ENCODE measurements around the gene SAMD4B. TPM values are rescaled to one million over a fixed set of nuclear protein-coding genes. Genes with fewer than 3 reads are reported as not detected.

The SAMD4B gene
- total RNA-seq, 1 experiment from 2014 or later: 135 TPM

DNA sequence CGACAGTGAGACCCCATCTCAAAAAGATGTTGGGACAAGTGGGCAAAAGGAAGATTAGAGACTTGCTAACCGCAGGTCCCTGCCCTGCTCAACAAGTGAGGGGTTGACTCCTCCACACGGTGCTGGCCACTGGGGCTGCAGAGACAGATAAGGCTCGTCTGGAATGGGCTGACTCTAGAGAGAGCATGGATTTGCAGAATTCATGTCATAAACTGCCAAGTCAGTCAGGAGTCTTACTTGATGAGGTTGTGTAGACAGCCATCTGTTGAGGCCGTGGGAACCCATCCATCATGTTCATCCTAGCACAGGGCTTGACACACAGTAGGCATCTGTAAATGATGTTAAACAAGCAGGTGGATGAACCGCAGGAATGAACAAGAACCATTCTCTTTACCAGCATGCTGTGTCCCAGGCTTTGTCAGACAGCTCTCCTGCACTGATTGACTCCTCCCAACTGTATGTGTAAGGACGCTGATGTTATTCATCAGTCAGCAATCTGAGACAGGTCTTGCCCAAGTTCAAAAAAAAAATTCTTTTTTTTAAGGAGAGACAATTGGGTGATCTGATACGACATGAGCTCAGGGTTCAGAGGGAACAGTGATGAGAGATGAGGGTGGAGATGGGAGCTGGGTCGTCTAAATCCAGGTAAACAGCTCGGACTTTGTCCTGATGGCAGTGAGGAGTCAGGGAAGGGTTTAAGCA, 39.8 kb downstream of the SAMD4B start:
- Mint-ChIP-seq H3K27ac (no peak overlapping the region), H3K4me3 (no peak overlapping the region), H3K4me1 (peaks cover 2 to 4% of the 10 kb centered on the region in 2 experiments; a peak in 2 of 4 replicates), H3K36me3 (ENCODE audit: insufficient read depth in 1 of 3, low read depth in 3 of 3) (peaks cover 51 to 93% (median 91%) of the 10 kb centered on the region in 3 experiments; a peak in 6 of 7 replicates), H3K9me3 (no peaks in the 10 kb centered on the region), H3K27me3 (ENCODE audit: low read depth) (no peaks in the 10 kb centered on the region)
- no peaks in the 10 kb centered on the region for H3K79me1 ChIP-seq (ENCODE audit: insufficient read depth, low read depth, low read length, poor library complexity, severe bottlenecking)
- H4K8ac ChIP-seq (replicated peaks; ENCODE audit: insufficient read length, low read depth, low read length): no peak overlapping the region
- no peak overlapping the region for H3K23ac ChIP-seq (ENCODE audit: insufficient read length, low read depth, low read length)
- no peaks in the 10 kb centered on the region for H3K79me2 ChIP-seq (ENCODE audit: insufficient read depth, low read length)
- H2BK5ac ChIP-seq (ENCODE audit: insufficient read length, low read length): no peak overlapping the region
- no peak overlapping the region for H2BK20ac ChIP-seq (ENCODE audit: low read depth, low read length, poor library complexity, severe bottlenecking)
- peaks cover 2% of the 10 kb centered on the region for H4K20me1 ChIP-seq (ENCODE audit: control insufficient read depth, insufficient read depth, insufficient read length)
- no peak overlapping the region for H3K56ac ChIP-seq (ENCODE audit: insufficient read length, low read depth, low read length)
- H2BK120ac ChIP-seq (ENCODE audit: low read depth, low read length, poor library complexity, severe bottlenecking): no peak overlapping the region
- no peak overlapping the region for H3K4ac ChIP-seq (ENCODE audit: low read depth, low read length)
- H3T11ph ChIP-seq (ENCODE audit: low read length): no peak overlapping the region
- H3K27ac ChIP-seq (ENCODE audit: insufficient read length, low read depth, low read length): no peak overlapping the region
- DNase-seq: no peak
- no peak overlapping the region for H2BK12ac ChIP-seq (ENCODE audit: insufficient read length, low read depth, low read length)
- H2AK5ac ChIP-seq (ENCODE audit: insufficient read length, low read length): no peak overlapping the region
- WGBS (ENCODE audit: extremely low coverage, insufficient read length, low lambda C conversion rate): no CpG with 5 or more reads among the region's 10 CpGs
- H2AFZ ChIP-seq (ENCODE audit: low read length): no peak overlapping the region
- H4K91ac ChIP-seq (ENCODE audit: insufficient read length, low read depth, low read length): no peak overlapping the region
- no peak overlapping the region for H3K14ac ChIP-seq (ENCODE audit: insufficient read depth, low read length)
- H2BK15ac ChIP-seq (ENCODE audit: low read depth, low read length): no peak overlapping the region
- no peak overlapping the region for H3K4me2 ChIP-seq (ENCODE audit: insufficient read depth, insufficient read length, low read length)
- H3K23me2 ChIP-seq (ENCODE audit: insufficient read length, low read depth, low read length, poor library complexity, severe bottlenecking): no peaks in the 10 kb centered on the region
- no peaks in the 10 kb centered on the region for H3K27me3 ChIP-seq (ENCODE audit: insufficient read depth, low read length)
- TF ChIP-seq, protein P1, sequence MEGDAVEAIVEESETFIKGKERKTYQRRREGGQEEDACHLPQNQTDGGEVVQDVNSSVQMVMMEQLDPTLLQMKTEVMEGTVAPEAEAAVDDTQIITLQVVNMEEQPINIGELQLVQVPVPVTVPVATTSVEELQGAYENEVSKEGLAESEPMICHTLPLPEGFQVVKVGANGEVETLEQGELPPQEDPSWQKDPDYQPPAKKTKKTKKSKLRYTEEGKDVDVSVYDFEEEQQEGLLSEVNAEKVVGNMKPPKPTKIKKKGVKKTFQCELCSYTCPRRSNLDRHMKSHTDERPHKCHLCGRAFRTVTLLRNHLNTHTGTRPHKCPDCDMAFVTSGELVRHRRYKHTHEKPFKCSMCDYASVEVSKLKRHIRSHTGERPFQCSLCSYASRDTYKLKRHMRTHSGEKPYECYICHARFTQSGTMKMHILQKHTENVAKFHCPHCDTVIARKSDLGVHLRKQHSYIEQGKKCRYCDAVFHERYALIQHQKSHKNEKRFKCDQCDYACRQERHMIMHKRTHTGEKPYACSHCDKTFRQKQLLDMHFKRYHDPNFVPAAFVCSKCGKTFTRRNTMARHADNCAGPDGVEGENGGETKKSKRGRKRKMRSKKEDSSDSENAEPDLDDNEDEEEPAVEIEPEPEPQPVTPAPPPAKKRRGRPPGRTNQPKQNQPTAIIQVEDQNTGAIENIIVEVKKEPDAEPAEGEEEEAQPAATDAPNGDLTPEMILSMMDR (conservative IDR thresholded peaks at IDR 0.05): no peak
- no peak overlapping the region for H3K9ac ChIP-seq (ENCODE audit: extremely low read depth, insufficient read length, low read length)
- no peak overlapping the region for H4K5ac ChIP-seq (ENCODE audit: insufficient read length, low read depth, low read length)
- no peak overlapping the region for H3K18ac ChIP-seq (ENCODE audit: insufficient read length, low read depth, low read length)
- H3K4me1 ChIP-seq (ENCODE audit: insufficient read depth, low read length): no peaks in the 10 kb centered on the region
- no peaks in the 10 kb centered on the region for H3K9me3 ChIP-seq (ENCODE audit: control insufficient read depth, low read depth, low read length)
